Activated CD4-positive, CD25-positive, alpha-beta regulatory T cell treated with anti-CD3 and anti-CD28 coated beads, Interleukin-2, amount 50 U/mL, for 72 hours (primary cell): ENCODE results near the gene MTCL3.

Experiments used
- DNase-seq: peaks from one replicate; pipeline ENCODE4 v3.0.0; 2021

MTCL3 gene

GRCh38 chr6:127518710-127519468 is at the start of gene MTCL3:
Gene MTCL3 (minus strand): TSS chr6:127519335.
- peak; percentile 48 for DNase-seq

GRCh38 chr6:127567476-127567875 is 48.3 kb upstream of the MTCL3 start:
- DNase-seq = no peak

GRCh38 chr6:127566651-127567050 is 47.5 kb upstream of the MTCL3 start:
- no peak for DNase-seq

- DNase-seq = no peak
These were observed 47.0 kb upstream of the MTCL3 start for GRCh38 chr6:127566119-127566518.

- DNase-seq = no peak
These were observed 45.6 kb upstream of the MTCL3 start for GRCh38 chr6:127564761-127565160.

GRCh38 chr6:127561660-127562059 is 42.5 kb upstream of the MTCL3 start:
- DNase-seq = no peak

- no peak for DNase-seq
These were observed 35.4 kb upstream of the MTCL3 start for GRCh38 chr6:127554435-127555006.

- DNase-seq = no peak
These were observed 31.3 kb upstream of the MTCL3 start for GRCh38 chr6:127550403-127550802.

- DNase-seq = no peak
These were observed 28.9 kb upstream of the MTCL3 start for GRCh38 chr6:127547904-127548649.

GRCh38 chr6:127547215-127547614 is 28.1 kb upstream of the MTCL3 start:
- DNase-seq = no peak

- no peak for DNase-seq
These were observed 20.1 kb upstream of the MTCL3 start for GRCh38 chr6:127539272-127539671.

GRCh38 chr6:127538750-127539264 is 19.7 kb upstream of the MTCL3 start:
- no peak for DNase-seq

GRCh38 chr6:127533736-127534135 is 14.6 kb upstream of the MTCL3 start:
- no peak for DNase-seq

- DNase-seq = no peak
These were observed 13.9 kb upstream of the MTCL3 start for GRCh38 chr6:127533011-127533410.

- no peak for DNase-seq
These were observed 3.6 kb upstream of the MTCL3 start for GRCh38 chr6:127522714-127523113.

GRCh38 chr6:127520066-127520465 is 931 bp upstream of the MTCL3 start:
- no peak for DNase-seq

- DNase-seq = no peak
These were observed 292 bp upstream of the MTCL3 start for GRCh38 chr6:127519469-127519785.

GRCh38 chr6:127518191-127518709 is 885 bp downstream of the MTCL3 start:
- no peak for DNase-seq

GRCh38 chr6:127517693-127518092 is 1.4 kb downstream of the MTCL3 start:
- no peak for DNase-seq

- peak; percentile 47 for DNase-seq
These were observed 2.4 kb downstream of the MTCL3 start for GRCh38 chr6:127516662-127517273.

GRCh38 chr6:127515794-127516661 is 3.1 kb downstream of the MTCL3 start:
- peak; percentile 70 for DNase-seq

GRCh38 chr6:127515234-127515793 is 3.8 kb downstream of the MTCL3 start:
- no peak for DNase-seq
